GM12878 (cell line): ENCODE results near the gene MX1. TPM values are rescaled to one million over a fixed set of nuclear protein-coding genes. Genes with fewer than 3 reads are reported as not detected.

Experiments
- ATAC-seq: fragments of 200-7000 bp; cut with Tn5 transposase; 3 replicates; pipeline ENCODE4 v1.9.1; 2020; ENCODE audit warnings: mild to moderate bottlenecking, moderate library complexity
- BruUV-seq: library from RNA; stranded (reverse); fragments of 400-500 nt; replicated peaks from 2 replicates; lab custom pipeline; 2021; lab: Mats Ljungman, UMichigan
- CTCF ChIA-PET: fragments of 300-600 bp; sonication (Branson Sonifier 250); formaldehyde crosslinking; extraction: SDS; loops from one replicate; lab custom pipeline; 2021; ENCODE audit warnings: inconsistent platforms; lab: Yijun Ruan, JAX
- POLR2A ChIA-PET: fragments of 350-600 bp; formaldehyde crosslinking; extraction: SDS; loops from one replicate; lab custom pipeline; 2021; ENCODE audit warnings: inconsistent platforms; lab: Charles Lee
- RAD21 ChIA-PET: fragments of 300-600 bp; sonication (Branson Sonifier 250); formaldehyde crosslinking; loops from one replicate; lab custom pipeline; 2023; ENCODE audit warnings: antibody characterized with exemption; ENCODE audit not compliant: unreplicated experiment; lab: Charles Lee
- SMC1A ChIA-PET: fragments of 300-600 bp; sonication (Branson Sonifier 250); formaldehyde crosslinking; loops from one replicate; lab custom pipeline; 2023; ENCODE audit not compliant: unreplicated experiment, uncharacterized antibody; lab: Charles Lee
- DNase-seq: peaks from one replicate; pipeline ENCODE4 v3.0.0-alpha.2; 2011; ENCODE audit warnings: low read depth, low spot score
- FAIRE-seq: peaks from 3 replicates; lab custom pipeline; 2011; peaks lifted over from hg19 to GRCh38; lab: Jason Lieb, UNC
- H2AFZ ChIP-seq: 2 replicates; pipeline ENCODE4 v1.6.0; 2011; ENCODE audit warnings: low read depth, low read length, control low read depth; ENCODE audit not compliant: control insufficient read depth
- H3K27ac ChIP-seq: 2 replicates; pipeline ENCODE4 v1.5.1; 2011; ENCODE audit warnings: control low read depth; ENCODE audit not compliant: control insufficient read depth, insufficient read depth
- H3K27me3 ChIP-seq, 2 experiments: replicated peaks in 1 of 2; 2 replicates each; pipeline versions ENCODE4 v1.6.0 to v1.6.1; 2011; ENCODE audit warnings: low read length in 1 of 2; ENCODE audit not compliant: control insufficient read depth in 2 of 2, insufficient read depth in 2 of 2
- H3K36me3 ChIP-seq, 2 experiments: 2 replicates each; pipeline ENCODE4 v1.5.1; 2011; ENCODE audit warnings: low read length in 1 of 2; ENCODE audit not compliant: control insufficient read depth in 2 of 2, insufficient read depth in 2 of 2
- H3K4me1 ChIP-seq: 2 replicates; pipeline ENCODE4 v1.6.1; 2011; ENCODE audit warnings: mild to moderate bottlenecking, low read length, moderate library complexity, mixed read lengths; ENCODE audit not compliant: control insufficient read depth, insufficient read depth
- H3K4me2 ChIP-seq: 2 replicates; pipeline ENCODE4 v1.6.0; 2011; ENCODE audit warnings: control low read depth; ENCODE audit not compliant: control insufficient read depth, insufficient read depth
- H3K4me3 ChIP-seq: fragments of 200-600 bp; sonication (generic); 2 replicates; pipeline ENCODE4 v1.5.1; 2016
- H3K79me2 ChIP-seq: 2 replicates; pipeline ENCODE4 v1.6.0; 2011; ENCODE audit warnings: low read length; ENCODE audit not compliant: control insufficient read depth, insufficient read depth
- H3K9ac ChIP-seq: 2 replicates; pipeline ENCODE4 v1.8.0; 2011; ENCODE audit warnings: low read length, control low read depth, mixed read lengths; ENCODE audit not compliant: control insufficient read depth, insufficient read depth
- H3K9me3 ChIP-seq: replicated peaks from 3 replicates; pipeline ENCODE4 v1.5.1; 2011; ENCODE audit warnings: mild to moderate bottlenecking, low read length; ENCODE audit not compliant: control insufficient read depth, insufficient read depth
- H4K20me1 ChIP-seq: 2 replicates; pipeline ENCODE4 v1.6.0; 2011; ENCODE audit not compliant: control insufficient read depth, insufficient read depth
- CBX3 ChIP-seq: fragments of 200-600 bp; sonication (generic); IDR thresholded peaks from 2 replicates; pipeline ENCODE4 v1.6.1; 2016; ENCODE audit warnings: low read depth, borderline replicate concordance
- FOS ChIP-seq: IDR thresholded peaks from 3 replicates; pipeline ENCODE4 v1.6.1; 2011; ENCODE audit warnings: borderline replicate concordance; ENCODE audit not compliant: insufficient read length; ENCODE audit errors: extremely low read depth
- HDAC6 ChIP-seq: fragments of 200-600 bp; sonication (generic); IDR thresholded peaks from one replicate; pipeline ENCODE4 v1.8.0; 2017; ENCODE audit warnings: antibody characterized with exemption; ENCODE audit not compliant: unreplicated experiment
- NFIC ChIP-seq: IDR thresholded peaks from 2 replicates; pipeline ENCODE4 v1.6.1; 2012; ENCODE audit warnings: low read depth, mild to moderate bottlenecking, inconsistent platforms, low read length, moderate library complexity
- RAD21 ChIP-seq: IDR thresholded peaks from 2 replicates; pipeline ENCODE4 v1.6.1; 2011; ENCODE audit warnings: mild to moderate bottlenecking, low read depth, low read length, moderate library complexity; ENCODE audit not compliant: insufficient read depth
- RB1 ChIP-seq: fragments of 450-650 bp; formaldehyde crosslinking; IDR thresholded peaks from 2 replicates; pipeline ENCODE4 v1.6.1; 2017; ENCODE audit warnings: mild to moderate bottlenecking, borderline replicate concordance
- SMAD1 ChIP-seq: fragments of 450-650 bp; IDR thresholded peaks from 2 replicates; pipeline ENCODE4 v1.6.1; 2018; ENCODE audit warnings: mild to moderate bottlenecking, low read depth; ENCODE audit not compliant: partially characterized antibody
- SMC3 ChIP-seq: IDR thresholded peaks from 2 replicates; pipeline ENCODE4 v1.6.1; 2011; ENCODE audit warnings: low read length, improper control_type of control experiment, borderline replicate concordance
- STAT3 ChIP-seq: IDR thresholded peaks from 2 replicates; pipeline ENCODE4 v1.6.1; 2011; ENCODE audit warnings: low read depth, low read length, improper control_type of control experiment
- TBL1XR1 ChIP-seq: IDR thresholded peaks from 2 replicates; pipeline ENCODE4 v1.6.1; 2012; ENCODE audit warnings: low read depth, low read length, improper control_type of control experiment
- TCF12 ChIP-seq: IDR thresholded peaks from 2 replicates; pipeline ENCODE4 v1.6.1; 2011; ENCODE audit warnings: low read depth, mild to moderate bottlenecking, low read length
- ZNF207 ChIP-seq: fragments of 450-650 bp; IDR thresholded peaks from 2 replicates; pipeline ENCODE4 v1.6.1; 2014; ENCODE audit warnings: antibody characterized with exemption, mild to moderate bottlenecking, borderline replicate concordance
- WGBS: methylation state at CpG from one replicate; pipeline ENCODE4 v1.1.6; 2016; ENCODE audit warnings: low lambda C conversion rate; ENCODE audit not compliant: insufficient replicate concordance, insufficient coverage; ENCODE audit errors: missing lambda C conversion rate; 5-methylcytosine and 5-hydroxymethylcytosine counted together
- in situ Hi-C: fragments of 300-500 bp; cut with MboI; formaldehyde crosslinking; loops from 9 replicates; pipeline ENCODE4 v1.14.3; 2018; ENCODE audit warnings: mixed read lengths
- intact Hi-C: fragments of 100-400 bp; cut with micrococcal nuclease; formaldehyde crosslinking; loops from one replicate; pipeline ENCODE4 v1.14.2; 2022; ENCODE audit not compliant: unreplicated experiment
- polyA plus RNA-seq, 11 experiments: library from polyadenylated mRNA; depleted of rRNA in 4 of 11; unstranded in 6 of 11; stranded (reverse) in 5 of 11; fragments of >200 nt; fragmentation: Nextera tagmentation in 4 of 11; fragmentation: Illumina TruSeq in 1 of 11; extraction: Ambion mirVana in 4 of 11; extraction: Trizol in 1 of 11; gene quantifications; 1 replicate in 1 of 11; 2 replicates in 10 of 11; pipeline versions ENCODE4 v1.2.1 to v1.2.3, GENCODE V29; 2011 to 2016; ENCODE audit warnings: inconsistent platforms in 2 of 11, missing spikeins in 2 of 11, low read depth in 1 of 11
- total RNA-seq, 4 experiments: library from RNA; depleted of rRNA in 3 of 4; stranded (reverse); fragments of >200 nt in 3 of 4; fragmentation: Illumina TruSeq in 1 of 4; extraction: Trizol in 1 of 4; gene quantifications; 2 replicates each; pipeline versions ENCODE4 v1.2.1 to v1.2.3, GENCODE V29; 2013 to 2021
- TF ChIP-seq, protein P1 (sequence below): fragments of 450-650 bp; IDR thresholded peaks from 2 replicates; pipeline ENCODE4 v1.6.1; 2017; ENCODE audit warnings: mild to moderate bottlenecking, moderate library complexity
- TF ChIP-seq, protein P2 (sequence below), 3 experiments: IDR thresholded peaks in 2 of 3; conservative IDR thresholded peaks in 1 of 3; 2 replicates each; pipeline ENCODE4 v1.5.1; 2011; ENCODE audit warnings: low read depth in 3 of 3, low read length in 3 of 3, mild to moderate bottlenecking in 3 of 3, control low read depth in 2 of 3, moderate library complexity in 2 of 3, inconsistent platforms in 1 of 3, mixed read lengths in 1 of 3; ENCODE audit not compliant: control insufficient read depth in 2 of 3, insufficient read depth in 1 of 3; ENCODE audit errors: extremely low read depth in 1 of 3

Gene MX1
- total and polyA plus RNA-seq, 10 of the 15 experiments (the other 5 are each of a cell fraction or from before 2014, with no cell fraction given) = 75.9 to 385 (median 302) TPM

DNA sequence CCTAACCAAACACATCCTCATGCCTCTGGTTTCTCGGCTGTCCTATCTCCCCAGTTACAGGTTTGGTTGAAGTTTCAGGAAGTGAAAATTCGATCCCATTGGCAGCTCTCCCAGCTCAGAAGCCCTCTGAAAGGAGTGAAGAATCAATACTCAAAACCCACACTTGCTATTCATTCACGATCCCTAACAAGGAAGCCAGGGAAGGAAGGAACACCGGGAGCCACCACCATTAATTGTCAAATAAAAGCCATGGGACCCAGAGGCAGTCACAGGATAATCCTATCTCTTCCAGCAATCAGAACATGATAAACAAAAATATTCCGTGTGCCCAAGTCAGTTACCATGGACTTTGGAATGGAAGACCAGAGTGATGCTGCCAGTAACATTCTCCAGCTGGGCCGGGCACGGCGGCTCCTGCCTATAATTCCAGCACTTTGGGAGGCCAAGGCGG is 74.9 kb downstream of the MX1 start (continued):
- TF ChIP-seq, protein P1, sequence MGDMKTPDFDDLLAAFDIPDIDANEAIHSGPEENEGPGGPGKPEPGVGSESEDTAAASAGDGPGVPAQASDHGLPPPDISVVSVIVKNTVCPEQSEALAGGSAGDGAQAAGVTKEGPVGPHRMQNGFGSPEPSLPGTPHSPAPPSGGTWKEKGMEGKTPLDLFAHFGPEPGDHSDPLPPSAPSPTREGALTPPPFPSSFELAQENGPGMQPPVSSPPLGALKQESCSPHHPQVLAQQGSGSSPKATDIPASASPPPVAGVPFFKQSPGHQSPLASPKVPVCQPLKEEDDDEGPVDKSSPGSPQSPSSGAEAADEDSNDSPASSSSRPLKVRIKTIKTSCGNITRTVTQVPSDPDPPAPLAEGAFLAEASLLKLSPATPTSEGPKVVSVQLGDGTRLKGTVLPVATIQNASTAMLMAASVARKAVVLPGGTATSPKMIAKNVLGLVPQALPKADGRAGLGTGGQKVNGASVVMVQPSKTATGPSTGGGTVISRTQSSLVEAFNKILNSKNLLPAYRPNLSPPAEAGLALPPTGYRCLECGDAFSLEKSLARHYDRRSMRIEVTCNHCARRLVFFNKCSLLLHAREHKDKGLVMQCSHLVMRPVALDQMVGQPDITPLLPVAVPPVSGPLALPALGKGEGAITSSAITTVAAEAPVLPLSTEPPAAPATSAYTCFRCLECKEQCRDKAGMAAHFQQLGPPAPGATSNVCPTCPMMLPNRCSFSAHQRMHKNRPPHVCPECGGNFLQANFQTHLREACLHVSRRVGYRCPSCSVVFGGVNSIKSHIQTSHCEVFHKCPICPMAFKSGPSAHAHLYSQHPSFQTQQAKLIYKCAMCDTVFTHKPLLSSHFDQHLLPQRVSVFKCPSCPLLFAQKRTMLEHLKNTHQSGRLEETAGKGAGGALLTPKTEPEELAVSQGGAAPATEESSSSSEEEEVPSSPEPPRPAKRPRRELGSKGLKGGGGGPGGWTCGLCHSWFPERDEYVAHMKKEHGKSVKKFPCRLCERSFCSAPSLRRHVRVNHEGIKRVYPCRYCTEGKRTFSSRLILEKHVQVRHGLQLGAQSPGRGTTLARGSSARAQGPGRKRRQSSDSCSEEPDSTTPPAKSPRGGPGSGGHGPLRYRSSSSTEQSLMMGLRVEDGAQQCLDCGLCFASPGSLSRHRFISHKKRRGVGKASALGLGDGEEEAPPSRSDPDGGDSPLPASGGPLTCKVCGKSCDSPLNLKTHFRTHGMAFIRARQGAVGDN = no peak

DNA sequence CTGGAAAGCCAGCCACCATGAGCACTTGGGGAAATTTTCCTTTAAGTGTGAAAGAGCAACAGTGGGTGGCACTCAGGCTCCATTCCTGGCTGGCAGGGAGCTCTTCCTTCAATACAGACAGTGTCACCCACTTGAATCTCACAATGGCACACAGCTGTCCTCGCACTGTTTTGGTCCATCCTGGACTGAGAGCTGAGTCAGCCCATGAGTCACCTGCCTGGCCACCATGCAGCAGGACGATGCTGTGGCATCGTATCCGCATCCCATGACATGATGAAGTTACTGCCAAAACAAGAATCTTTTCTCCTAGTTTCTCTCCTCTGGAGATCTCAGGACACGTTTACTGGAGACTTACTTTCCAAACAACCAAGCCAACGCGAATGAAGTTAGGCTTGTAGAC is 75.9 kb downstream of the MX1 start:
- ATAC-seq = no peak
- Histone ChIP-seq H3K36me3 (no peaks in the 10 kb centered on the region), H3K27ac (no peak overlapping the region), H3K4me3 (no peak overlapping the region), H3K4me1 (no peaks in the 10 kb centered on the region), H3K27me3 (peaks cover 5 to 14% of the 10 kb centered on the region in 2 experiments)
- in situ Hi-C loops = no loop called here
- no peak for TF ChIP-seq ZNF207
- TF ChIP-seq NFIC = no peak
- no peak for TF ChIP-seq CBX3
- no peak for TF ChIP-seq FOS
- TF ChIP-seq TBL1XR1 = no peak
- TF ChIP-seq, protein P2, sequence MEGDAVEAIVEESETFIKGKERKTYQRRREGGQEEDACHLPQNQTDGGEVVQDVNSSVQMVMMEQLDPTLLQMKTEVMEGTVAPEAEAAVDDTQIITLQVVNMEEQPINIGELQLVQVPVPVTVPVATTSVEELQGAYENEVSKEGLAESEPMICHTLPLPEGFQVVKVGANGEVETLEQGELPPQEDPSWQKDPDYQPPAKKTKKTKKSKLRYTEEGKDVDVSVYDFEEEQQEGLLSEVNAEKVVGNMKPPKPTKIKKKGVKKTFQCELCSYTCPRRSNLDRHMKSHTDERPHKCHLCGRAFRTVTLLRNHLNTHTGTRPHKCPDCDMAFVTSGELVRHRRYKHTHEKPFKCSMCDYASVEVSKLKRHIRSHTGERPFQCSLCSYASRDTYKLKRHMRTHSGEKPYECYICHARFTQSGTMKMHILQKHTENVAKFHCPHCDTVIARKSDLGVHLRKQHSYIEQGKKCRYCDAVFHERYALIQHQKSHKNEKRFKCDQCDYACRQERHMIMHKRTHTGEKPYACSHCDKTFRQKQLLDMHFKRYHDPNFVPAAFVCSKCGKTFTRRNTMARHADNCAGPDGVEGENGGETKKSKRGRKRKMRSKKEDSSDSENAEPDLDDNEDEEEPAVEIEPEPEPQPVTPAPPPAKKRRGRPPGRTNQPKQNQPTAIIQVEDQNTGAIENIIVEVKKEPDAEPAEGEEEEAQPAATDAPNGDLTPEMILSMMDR (IDR thresholded peaks at IDR 0.05 in 2 of 3, conservative IDR thresholded peaks at IDR 0.05 in 1 of 3; ENCODE audit: control insufficient read depth in 2 of 3, extremely low read depth in 1 of 3, insufficient read depth in 1 of 3, low read depth in 3 of 3, low read length in 3 of 3) = peak in 1 of 3 experiments; percentile 19; a peak in 1 of 6 replicates
- no peak for TF ChIP-seq RB1
- TF ChIP-seq SMC3 = no peak
- TF ChIP-seq HDAC6 = no peak
- TF ChIP-seq SMAD1 = no peak
- no peak for TF ChIP-seq TCF12
- TF ChIP-seq STAT3 = no peak
- peak; percentile 10; the same call in 1 of the 2 replicates for TF ChIP-seq RAD21
- TF ChIP-seq, all 136 proteins: peak for 2
- FAIRE-seq (no peak), DNase-seq (no peak)
- ChIA-PET POLR2A (no interaction called here), RAD21 (interaction anchor here (0.9 kb wide), 1 partner anchor 219 kb away, joined by 4 read pairs; no protein-coding TSS in a partner anchor), CTCF (interaction anchor here (1.0 kb wide), 1 partner anchor 100 kb away, joined by 4 read pairs; no protein-coding TSS in a partner anchor), SMC1A (interaction anchor here (1.0 kb wide), 1 partner anchor 115 kb away, joined by 3 read pairs; no protein-coding TSS in a partner anchor)
- H3K4me2 ChIP-seq = no peak overlapping the region
- BruUV-seq = no TSS peak
- intact Hi-C loops = no loop called here
- H3K9ac ChIP-seq = no peak overlapping the region
- 34% methylated on average over 7 of the region's 7 CpGs for WGBS
- H3K9me3 ChIP-seq = no peaks in the 10 kb centered on the region
- H2AFZ ChIP-seq = no peak overlapping the region
- H4K20me1 ChIP-seq = no peaks in the 10 kb centered on the region
- H3K79me2 ChIP-seq = no peaks in the 10 kb centered on the region
